GM12878 (cell line): ENCODE results near the gene NAA38. TPM values are rescaled to one million over a fixed set of nuclear protein-coding genes. Genes with fewer than 3 reads are reported as not detected.

Experiments used
- ATAC-seq: fragments of 200-7000 bp; cut with Tn5 transposase; 3 replicates; pipeline ENCODE4 v1.9.1; 2020; ENCODE audit warnings: mild to moderate bottlenecking, moderate library complexity
- BruUV-seq: library from RNA; stranded (reverse); fragments of 400-500 nt; replicated peaks from 2 replicates; lab custom pipeline; 2021; lab: Mats Ljungman, UMichigan
- CTCF ChIA-PET: fragments of 300-600 bp; sonication (Branson Sonifier 250); formaldehyde crosslinking; extraction: SDS; loops from one replicate; lab custom pipeline; 2021; ENCODE audit warnings: inconsistent platforms; lab: Yijun Ruan, JAX
- POLR2A ChIA-PET: fragments of 350-600 bp; formaldehyde crosslinking; extraction: SDS; loops from one replicate; lab custom pipeline; 2021; ENCODE audit warnings: inconsistent platforms; lab: Charles Lee
- RAD21 ChIA-PET: fragments of 300-600 bp; sonication (Branson Sonifier 250); formaldehyde crosslinking; loops from one replicate; lab custom pipeline; 2023; ENCODE audit warnings: antibody characterized with exemption; ENCODE audit not compliant: unreplicated experiment; lab: Charles Lee
- SMC1A ChIA-PET: fragments of 300-600 bp; sonication (Branson Sonifier 250); formaldehyde crosslinking; loops from one replicate; lab custom pipeline; 2023; ENCODE audit not compliant: unreplicated experiment, uncharacterized antibody; lab: Charles Lee
- DNase-seq: peaks from one replicate; pipeline ENCODE4 v3.0.0-alpha.2; 2011; ENCODE audit warnings: low read depth, low spot score
- FAIRE-seq: peaks from 3 replicates; lab custom pipeline; 2011; peaks lifted over from hg19 to GRCh38; lab: Jason Lieb, UNC
- H2AFZ ChIP-seq: 2 replicates; pipeline ENCODE4 v1.6.0; 2011; ENCODE audit warnings: low read depth, low read length, control low read depth; ENCODE audit not compliant: control insufficient read depth
- H3K27ac ChIP-seq: 2 replicates; pipeline ENCODE4 v1.5.1; 2011; ENCODE audit warnings: control low read depth; ENCODE audit not compliant: control insufficient read depth, insufficient read depth
- H3K27me3 ChIP-seq, 2 experiments: replicated peaks in 1 of 2; 2 replicates each; pipeline versions ENCODE4 v1.6.0 to v1.6.1; 2011; ENCODE audit warnings: low read length in 1 of 2; ENCODE audit not compliant: control insufficient read depth in 2 of 2, insufficient read depth in 2 of 2
- H3K36me3 ChIP-seq, 2 experiments: 2 replicates each; pipeline ENCODE4 v1.5.1; 2011; ENCODE audit warnings: low read length in 1 of 2; ENCODE audit not compliant: control insufficient read depth in 2 of 2, insufficient read depth in 2 of 2
- H3K4me1 ChIP-seq: 2 replicates; pipeline ENCODE4 v1.6.1; 2011; ENCODE audit warnings: mild to moderate bottlenecking, low read length, moderate library complexity, mixed read lengths; ENCODE audit not compliant: control insufficient read depth, insufficient read depth
- H3K4me2 ChIP-seq: 2 replicates; pipeline ENCODE4 v1.6.0; 2011; ENCODE audit warnings: control low read depth; ENCODE audit not compliant: control insufficient read depth, insufficient read depth
- H3K4me3 ChIP-seq: fragments of 200-600 bp; sonication (generic); 2 replicates; pipeline ENCODE4 v1.5.1; 2016
- H3K79me2 ChIP-seq: 2 replicates; pipeline ENCODE4 v1.6.0; 2011; ENCODE audit warnings: low read length; ENCODE audit not compliant: control insufficient read depth, insufficient read depth
- H3K9ac ChIP-seq: 2 replicates; pipeline ENCODE4 v1.8.0; 2011; ENCODE audit warnings: low read length, control low read depth, mixed read lengths; ENCODE audit not compliant: control insufficient read depth, insufficient read depth
- H3K9me3 ChIP-seq: replicated peaks from 3 replicates; pipeline ENCODE4 v1.5.1; 2011; ENCODE audit warnings: mild to moderate bottlenecking, low read length; ENCODE audit not compliant: control insufficient read depth, insufficient read depth
- H4K20me1 ChIP-seq: 2 replicates; pipeline ENCODE4 v1.6.0; 2011; ENCODE audit not compliant: control insufficient read depth, insufficient read depth
- KDM1A ChIP-seq: fragments of 200-600 bp; sonication (generic); IDR thresholded peaks from 2 replicates; pipeline ENCODE4 v1.6.1; 2016; ENCODE audit warnings: borderline replicate concordance
- MEF2A ChIP-seq: IDR thresholded peaks from 2 replicates; pipeline ENCODE4 v1.6.1; 2011; ENCODE audit warnings: low read depth, mild to moderate bottlenecking, low read length, moderate library complexity; ENCODE audit not compliant: insufficient read depth
- NR2C2 ChIP-seq: IDR thresholded peaks from 2 replicates; pipeline ENCODE4 v1.6.1; 2011; ENCODE audit warnings: borderline replicate concordance, low read depth; ENCODE audit not compliant: control insufficient read depth, insufficient read length
- POLR2AphosphoS2 ChIP-seq: IDR thresholded peaks from 2 replicates; pipeline ENCODE4 v1.6.1; 2011; ENCODE audit warnings: low read depth, mild to moderate bottlenecking, low read length, improper control_type of control experiment, moderate library complexity
- POU2F2 ChIP-seq: IDR thresholded peaks from 3 replicates; pipeline ENCODE4 v1.6.1; 2011; ENCODE audit warnings: low read depth, mild to moderate bottlenecking, low read length, borderline replicate concordance
- SIX5 ChIP-seq: IDR thresholded peaks from 2 replicates; pipeline ENCODE4 v1.6.1; 2011; ENCODE audit warnings: mild to moderate bottlenecking, low read depth, low read length, moderate library complexity; ENCODE audit not compliant: severe bottlenecking
- SREBF2 ChIP-seq: IDR thresholded peaks from 2 replicates; pipeline ENCODE4 v1.6.1; 2012; ENCODE audit warnings: mild to moderate bottlenecking, low read length
- SUPT20H ChIP-seq: IDR thresholded peaks from 2 replicates; pipeline ENCODE4 v1.6.1; 2011; ENCODE audit warnings: low read depth, mild to moderate bottlenecking, low read length, moderate library complexity, borderline replicate concordance; ENCODE audit not compliant: control insufficient read depth
- WGBS: methylation state at CpG from one replicate; pipeline ENCODE4 v1.1.6; 2016; ENCODE audit warnings: low lambda C conversion rate; ENCODE audit not compliant: insufficient replicate concordance, insufficient coverage; ENCODE audit errors: missing lambda C conversion rate; 5-methylcytosine and 5-hydroxymethylcytosine counted together
- in situ Hi-C: fragments of 300-500 bp; cut with MboI; formaldehyde crosslinking; loops from 9 replicates; pipeline ENCODE4 v1.14.3; 2018; ENCODE audit warnings: mixed read lengths
- intact Hi-C: fragments of 100-400 bp; cut with micrococcal nuclease; formaldehyde crosslinking; loops from one replicate; pipeline ENCODE4 v1.14.2; 2022; ENCODE audit not compliant: unreplicated experiment
- polyA plus RNA-seq, 11 experiments: library from polyadenylated mRNA; depleted of rRNA in 4 of 11; unstranded in 6 of 11; stranded (reverse) in 5 of 11; fragments of >200 nt; fragmentation: Nextera tagmentation in 4 of 11; fragmentation: Illumina TruSeq in 1 of 11; extraction: Ambion mirVana in 4 of 11; extraction: Trizol in 1 of 11; gene quantifications; 1 replicate in 1 of 11; 2 replicates in 10 of 11; pipeline versions ENCODE4 v1.2.1 to v1.2.3, GENCODE V29; 2011 to 2016; ENCODE audit warnings: inconsistent platforms in 2 of 11, missing spikeins in 2 of 11, low read depth in 1 of 11
- total RNA-seq, 4 experiments: library from RNA; depleted of rRNA in 3 of 4; stranded (reverse); fragments of >200 nt in 3 of 4; fragmentation: Illumina TruSeq in 1 of 4; extraction: Trizol in 1 of 4; gene quantifications; 2 replicates each; pipeline versions ENCODE4 v1.2.1 to v1.2.3, GENCODE V29; 2013 to 2021
- TF ChIP-seq, protein P1 (sequence below): IDR thresholded peaks from 2 replicates; pipeline ENCODE4 v1.6.1; 2012; ENCODE audit warnings: mild to moderate bottlenecking, low read depth, low read length
- TF ChIP-seq, protein P2 (sequence below): IDR thresholded peaks from 2 replicates; pipeline ENCODE4 v1.6.1; 2012; ENCODE audit warnings: low read depth, low read length, improper control_type of control experiment
- TF ChIP-seq, protein P3 (sequence below): fragments of 450-650 bp; IDR thresholded peaks from 2 replicates; pipeline ENCODE4 v1.6.1; 2017; ENCODE audit warnings: mild to moderate bottlenecking

The NAA38 gene
- total and polyA plus RNA-seq, 10 of the 15 experiments (the other 5 are each of a cell fraction or from before 2014, with no cell fraction given), result 31.5 to 337 (median 215) TPM

DNA sequence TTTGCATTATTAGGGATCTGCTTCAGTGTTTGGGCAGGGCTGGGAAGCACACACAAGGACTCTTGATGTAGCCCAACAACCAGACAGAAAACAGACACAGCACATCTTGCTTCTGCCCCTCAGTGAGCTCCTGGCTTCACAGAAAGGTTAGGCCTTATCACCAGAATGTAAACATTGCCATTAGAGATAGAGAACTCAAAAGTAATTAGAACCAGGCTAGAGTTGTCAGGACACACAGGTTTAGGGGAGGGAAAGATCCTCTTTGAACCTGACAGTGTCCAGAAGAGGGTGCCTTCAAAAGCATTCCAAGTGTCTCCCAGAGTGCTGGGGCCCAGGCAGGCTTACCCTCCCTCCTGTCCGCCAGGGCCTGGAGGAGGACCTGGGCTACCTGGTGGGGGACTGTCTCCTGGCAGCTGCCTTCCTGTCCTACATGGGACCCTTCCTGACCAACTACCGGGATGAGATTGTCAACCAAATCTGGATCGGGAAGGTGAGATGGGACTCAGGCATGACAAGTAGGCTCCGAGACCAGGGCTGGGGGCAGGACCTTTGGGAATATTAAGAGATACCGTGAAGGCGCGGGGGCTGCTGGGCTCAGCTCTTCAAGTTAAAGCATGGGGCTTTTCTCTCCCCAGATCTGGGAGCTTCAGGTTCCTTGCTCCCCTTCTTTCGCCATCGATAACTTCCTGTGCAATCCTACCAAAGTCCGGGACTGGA is 40.3 kb downstream of the NAA38 start:
- no peak for FAIRE-seq
- POLR2A ChIA-PET, result no interaction called here

More for the DNA sequence above, 40.3 kb downstream of the NAA38 start:
- ChIA-PET SMC1A (interaction anchor here (0.9 to 1.9 kb wide), 2 partner anchors 8 to 240 kb away, joined by 4 to 7 read pairs; no protein-coding TSS in a partner anchor), CTCF (interaction anchor here (1.0 to 1.6 kb wide), 5 partner anchors 40 to 172 kb away, joined by 3 to 5 read pairs (median 3); partner anchors contain the start of gene NAA38), RAD21 (interaction anchor here (0.6 kb wide), 1 partner anchor 45 kb away, joined by 3 read pairs; no protein-coding TSS in a partner anchor)
- intact Hi-C loops, result no loop called here
- ATAC-seq (no peak), DNase-seq (no peak)
- Histone ChIP-seq H3K79me2 (no peaks in the 10 kb centered on the region), H3K9me3 (no peaks in the 10 kb centered on the region), H3K4me1 (no peaks in the 10 kb centered on the region), H4K20me1 (no peaks in the 10 kb centered on the region), H3K4me2 (no peak overlapping the region), H2AFZ (no peak overlapping the region), H3K36me3 (no peaks in the 10 kb centered on the region), H3K27ac (no peak overlapping the region), H3K27me3 (peaks cover 0 to 2% of the 10 kb centered on the region in 2 experiments; a peak in 2 of 4 replicates), H3K4me3 (no peak overlapping the region), H3K9ac (no peak overlapping the region)
- BruUV-seq, result no TSS peak
- TF ChIP-seq POU2F2, result no peak
- no peak for TF ChIP-seq POLR2AphosphoS2
- TF ChIP-seq, protein P1, sequence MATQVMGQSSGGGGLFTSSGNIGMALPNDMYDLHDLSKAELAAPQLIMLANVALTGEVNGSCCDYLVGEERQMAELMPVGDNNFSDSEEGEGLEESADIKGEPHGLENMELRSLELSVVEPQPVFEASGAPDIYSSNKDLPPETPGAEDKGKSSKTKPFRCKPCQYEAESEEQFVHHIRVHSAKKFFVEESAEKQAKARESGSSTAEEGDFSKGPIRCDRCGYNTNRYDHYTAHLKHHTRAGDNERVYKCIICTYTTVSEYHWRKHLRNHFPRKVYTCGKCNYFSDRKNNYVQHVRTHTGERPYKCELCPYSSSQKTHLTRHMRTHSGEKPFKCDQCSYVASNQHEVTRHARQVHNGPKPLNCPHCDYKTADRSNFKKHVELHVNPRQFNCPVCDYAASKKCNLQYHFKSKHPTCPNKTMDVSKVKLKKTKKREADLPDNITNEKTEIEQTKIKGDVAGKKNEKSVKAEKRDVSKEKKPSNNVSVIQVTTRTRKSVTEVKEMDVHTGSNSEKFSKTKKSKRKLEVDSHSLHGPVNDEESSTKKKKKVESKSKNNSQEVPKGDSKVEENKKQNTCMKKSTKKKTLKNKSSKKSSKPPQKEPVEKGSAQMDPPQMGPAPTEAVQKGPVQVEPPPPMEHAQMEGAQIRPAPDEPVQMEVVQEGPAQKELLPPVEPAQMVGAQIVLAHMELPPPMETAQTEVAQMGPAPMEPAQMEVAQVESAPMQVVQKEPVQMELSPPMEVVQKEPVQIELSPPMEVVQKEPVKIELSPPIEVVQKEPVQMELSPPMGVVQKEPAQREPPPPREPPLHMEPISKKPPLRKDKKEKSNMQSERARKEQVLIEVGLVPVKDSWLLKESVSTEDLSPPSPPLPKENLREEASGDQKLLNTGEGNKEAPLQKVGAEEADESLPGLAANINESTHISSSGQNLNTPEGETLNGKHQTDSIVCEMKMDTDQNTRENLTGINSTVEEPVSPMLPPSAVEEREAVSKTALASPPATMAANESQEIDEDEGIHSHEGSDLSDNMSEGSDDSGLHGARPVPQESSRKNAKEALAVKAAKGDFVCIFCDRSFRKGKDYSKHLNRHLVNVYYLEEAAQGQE, result no peak
- no peak for TF ChIP-seq SIX5
- TF ChIP-seq, protein P2, sequence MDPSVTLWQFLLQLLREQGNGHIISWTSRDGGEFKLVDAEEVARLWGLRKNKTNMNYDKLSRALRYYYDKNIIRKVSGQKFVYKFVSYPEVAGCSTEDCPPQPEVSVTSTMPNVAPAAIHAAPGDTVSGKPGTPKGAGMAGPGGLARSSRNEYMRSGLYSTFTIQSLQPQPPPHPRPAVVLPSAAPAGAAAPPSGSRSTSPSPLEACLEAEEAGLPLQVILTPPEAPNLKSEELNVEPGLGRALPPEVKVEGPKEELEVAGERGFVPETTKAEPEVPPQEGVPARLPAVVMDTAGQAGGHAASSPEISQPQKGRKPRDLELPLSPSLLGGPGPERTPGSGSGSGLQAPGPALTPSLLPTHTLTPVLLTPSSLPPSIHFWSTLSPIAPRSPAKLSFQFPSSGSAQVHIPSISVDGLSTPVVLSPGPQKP, result no peak
- no peak for TF ChIP-seq KDM1A
- no peak for TF ChIP-seq MEF2A
- TF ChIP-seq NR2C2, result no peak
- TF ChIP-seq, protein P3, sequence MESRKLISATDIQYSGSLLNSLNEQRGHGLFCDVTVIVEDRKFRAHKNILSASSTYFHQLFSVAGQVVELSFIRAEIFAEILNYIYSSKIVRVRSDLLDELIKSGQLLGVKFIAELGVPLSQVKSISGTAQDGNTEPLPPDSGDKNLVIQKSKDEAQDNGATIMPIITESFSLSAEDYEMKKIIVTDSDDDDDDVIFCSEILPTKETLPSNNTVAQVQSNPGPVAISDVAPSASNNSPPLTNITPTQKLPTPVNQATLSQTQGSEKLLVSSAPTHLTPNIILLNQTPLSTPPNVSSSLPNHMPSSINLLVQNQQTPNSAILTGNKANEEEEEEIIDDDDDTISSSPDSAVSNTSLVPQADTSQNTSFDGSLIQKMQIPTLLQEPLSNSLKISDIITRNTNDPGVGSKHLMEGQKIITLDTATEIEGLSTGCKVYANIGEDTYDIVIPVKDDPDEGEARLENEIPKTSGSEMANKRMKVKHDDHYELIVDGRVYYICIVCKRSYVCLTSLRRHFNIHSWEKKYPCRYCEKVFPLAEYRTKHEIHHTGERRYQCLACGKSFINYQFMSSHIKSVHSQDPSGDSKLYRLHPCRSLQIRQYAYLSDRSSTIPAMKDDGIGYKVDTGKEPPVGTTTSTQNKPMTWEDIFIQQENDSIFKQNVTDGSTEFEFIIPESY, result no peak
- no peak for TF ChIP-seq SUPT20H
- no peak for TF ChIP-seq SREBF2
- in situ Hi-C loops, result no loop called here
- 70% methylated on average over 10 of the region's 10 CpGs for WGBS
